Small intestine (tissue), 7 donors: ENCODE data around the gene RIPK1. TPM values are rescaled to one million over a fixed set of nuclear protein-coding genes. Genes with fewer than 3 reads are reported as not detected.
"Not testable (repeated sequence)": the region's sequence is repeated elsewhere in the genome, so short reads cannot be mapped to it uniquely, and the experiment has no call there.

Source experiments
- DNase-seq, 2 donors: peaks; one replicate each; pipeline versions ENCODE4 v3.0.0 to v3.0.0-alpha.2; 2013
- FAIRE-seq: peaks from 2 replicates; lab custom pipeline; 2012; peaks lifted over from hg19 to GRCh38; lab: Jason Lieb, UNC
- H3K27ac ChIP-seq, 3 donors: one replicate each; pipeline ENCODE4 v1.5.1; 2013; ENCODE audit warnings: low read length in 2 of 3, mild to moderate bottlenecking in 2 of 3, control low read depth in 1 of 3, inconsistent platforms in 1 of 3, low read depth in 1 of 3, moderate library complexity in 1 of 3
- H3K27me3 ChIP-seq, 3 donors: one replicate each; pipeline ENCODE4 v1.6.1; 2013; ENCODE audit warnings: low read length in 3 of 3, inconsistent platforms in 1 of 3; ENCODE audit not compliant: control insufficient read depth in 3 of 3, insufficient read depth in 3 of 3
- H3K36me3 ChIP-seq, 3 donors: one replicate each; pipeline ENCODE4 v1.6.1; 2013; ENCODE audit warnings: low read length in 3 of 3, inconsistent platforms in 1 of 3, low read depth in 1 of 3, mild to moderate bottlenecking in 1 of 3, moderate library complexity in 1 of 3; ENCODE audit not compliant: control insufficient read depth in 3 of 3, insufficient read depth in 2 of 3
- H3K4me1 ChIP-seq, 3 donors: one replicate each; pipeline ENCODE4 v1.6.1; 2013; ENCODE audit warnings: low read length in 2 of 3, inconsistent platforms in 1 of 3, low read depth in 1 of 3, mild to moderate bottlenecking in 1 of 3, moderate library complexity in 1 of 3; ENCODE audit not compliant: control insufficient read depth in 3 of 3, insufficient read depth in 2 of 3
- H3K4me3 ChIP-seq, 3 donors: one replicate each; pipeline ENCODE4 v1.5.1; 2013; ENCODE audit warnings: low read length in 3 of 3, control low read depth in 1 of 3, inconsistent platforms in 1 of 3, low read depth in 1 of 3, mild to moderate bottlenecking in 1 of 3, moderate library complexity in 1 of 3
- H3K9me3 ChIP-seq, 2 donors: one replicate each; pipeline ENCODE4 v1.6.1; 2013; ENCODE audit warnings: low read depth in 1 of 2, low read length in 1 of 2; ENCODE audit not compliant: control insufficient read depth in 2 of 2, insufficient read depth in 1 of 2
- WGBS, 3 donors: extraction: QIAGEN DNeasy Blood & Tissue Kit; methylation state at CpG; one replicate each; pipeline ENCODE4 v1.1.7; 2013; 5-methylcytosine and 5-hydroxymethylcytosine counted together
- polyA plus RNA-seq, 4 donors: library from polyadenylated mRNA; stranded (reverse) in 3 of 4; unstranded in 1 of 4; fragments of 200-250 nt in 3 of 4; fragments of 120-200 nt in 1 of 4; gene quantifications; one replicate each; pipeline versions ENCODE4 v1.2.1 to v1.2.3, GENCODE V29; 2013
- donor health status: healthy with polysubstance abuse.
- donor health status: control.
- donor health status: control.
- donor health status: Bipolar disorder and iron deficiency.
- donor health status: healthy.

Gene RIPK1
- polyA plus RNA-seq, 4 donors, result 14.4 to 31.1 (median 29.5) TPM

- FAIRE-seq, result no peak
These were observed 76.3 kb downstream of the RIPK1 start for GRCh38 chr6:3144571-3144970.

GRCh38 chr6:3147914-3148757 is 79.8 kb downstream of the RIPK1 start:
- H3K4me1 ChIP-seq, result peaks cover 0 to under 1% (median 0%) of the 10 kb centered on the region in 3 donors
- no peaks in the 10 kb centered on the region for H3K27me3 ChIP-seq
- peaks cover 3 to 79% (median 12%) of the 10 kb centered on the region in 3 donors for H3K36me3 ChIP-seq
- 88 to 95% (median 91%) methylated on average over 6 of the region's 6 CpGs for WGBS, 3 donors
- no peak overlapping the region for H3K4me3 ChIP-seq
- FAIRE-seq (no peak), DNase-seq (no peak)
- H3K9me3 ChIP-seq, result peaks cover 0 to 6% of the 10 kb centered on the region in 2 donors
- H3K27ac ChIP-seq, result no peak overlapping the region

More at GRCh38 chr6:3144571-3144970, 76.3 kb downstream of the RIPK1 start:
- no peak for DNase-seq
- peaks cover 3 to 16% (median 6%) of the 10 kb centered on the region in 3 donors for H3K4me1 ChIP-seq
- H3K9me3 ChIP-seq, result peaks cover 0 to 6% of the 10 kb centered on the region in 2 donors
- H3K36me3 ChIP-seq, result peaks cover 3 to 80% (median 10%) of the 10 kb centered on the region in 3 donors
- H3K27ac ChIP-seq, result no peak overlapping the region
- H3K27me3 ChIP-seq, result no peaks in the 10 kb centered on the region
- no peak overlapping the region for H3K4me3 ChIP-seq
- WGBS, 3 donors, result 77 to 89% (median 82%) methylated on average over 8 of the region's 8 CpGs

GRCh38 chr6:3151691-3152090 is 83.4 kb downstream of the RIPK1 start:
- 80 to 93% (median 91%) methylated on average over 5 of the region's 5 CpGs for WGBS, 3 donors
- DNase-seq, result no peak
- no peak overlapping the region for H3K27ac ChIP-seq

GRCh38 chr6:3152689-3153088 is 84.4 kb downstream of the RIPK1 start:
- Histone ChIP-seq H3K27me3 (no peaks in the 10 kb centered on the region), H3K4me3 (no peak overlapping the region), H3K9me3 (peaks cover 0 to 4% of the 10 kb centered on the region in 2 donors), H3K27ac (no peak overlapping the region), H3K36me3 (peaks cover 0 to 49% (median 10%) of the 10 kb centered on the region in 3 donors), H3K4me1 (peaks cover 0 to 5% (median 0%) of the 10 kb centered on the region in 3 donors)
- WGBS, 3 donors, result 81 to 91% (median 89%) methylated on average over 3 of the region's 3 CpGs
- DNase-seq, result no peak
- FAIRE-seq, result no peak

More at GRCh38 chr6:3151691-3152090, 83.4 kb downstream of the RIPK1 start:
- H3K27me3 ChIP-seq, result no peaks in the 10 kb centered on the region
- peaks cover 0 to 59% (median 10%) of the 10 kb centered on the region in 3 donors for H3K36me3 ChIP-seq
- H3K4me1 ChIP-seq, result peaks cover 0 to 1% (median 0%) of the 10 kb centered on the region in 3 donors
- peaks cover 0 to 6% of the 10 kb centered on the region in 2 donors for H3K9me3 ChIP-seq
- H3K4me3 ChIP-seq, result no peak overlapping the region
- FAIRE-seq, result no peak

GRCh38 chr6:3155416-3155815 is 87.1 kb downstream of the RIPK1 start:
- Histone ChIP-seq H3K36me3 (peaks cover 0 to 27% (median 2%) of the 10 kb centered on the region in 3 donors), H3K4me1 (peaks cover 0 to 24% (median 0%) of the 10 kb centered on the region in 3 donors)
- not testable (repeated sequence) for H3K27ac ChIP-seq, FAIRE-seq, H3K9me3 ChIP-seq, H3K27me3 ChIP-seq, H3K4me3 ChIP-seq
- 31 to 67% (median 47%) methylated on average over 6 of the region's 6 CpGs for WGBS, 3 donors
- peak in 1 of 2 donors; percentile 34 for DNase-seq

- H3K27me3 ChIP-seq, FAIRE-seq, H3K9me3 ChIP-seq: not testable (repeated sequence)
- Histone ChIP-seq H3K4me3 (peak overlapping the region; percentile 65 to 95 (median 70)), H3K27ac (peak overlapping the region; percentile 56 to 93 (median 86)), H3K4me1 (peaks cover 0 to 32% (median 0%) of the 10 kb centered on the region in 3 donors), H3K36me3 (peaks cover 0 to 20% (median 2%) of the 10 kb centered on the region in 3 donors)
- WGBS, 3 donors, result 8 to 10% (median 9%) methylated on average over 26 to 30 of the region's 32 CpGs
- peak; percentile 30 to 63 for DNase-seq
These were observed 88.2 kb downstream of the RIPK1 start for GRCh38 chr6:3156184-3157130.

- no peaks in the 10 kb centered on the region for H3K9me3 ChIP-seq
- peaks cover 0 to 39% (median 0%) of the 10 kb centered on the region in 3 donors for H3K4me1 ChIP-seq
- peak within 1 kb of the TSS; percentile 65 to 95 (median 70) for H3K4me3 ChIP-seq
- FAIRE-seq, result no peak
- 0 to 1% (median 0%) methylated on average over 63 to 95 of the region's 95 CpGs for WGBS, 3 donors
- H3K36me3 ChIP-seq, result peaks cover 0 to 16% (median 2%) of the 10 kb centered on the region in 3 donors
- DNase-seq, result peak; percentile 83 to 93
- no peaks in the 10 kb centered on the region for H3K27me3 ChIP-seq
- peak within 1 kb of the TSS; percentile 86 to 98 (median 93) for H3K27ac ChIP-seq
These were observed 89.0 kb downstream of the RIPK1 start, which contains the start of gene TUBB2A for GRCh38 chr6:3157131-3157933. Gene TUBB2A, minus strand, starts transcription at chr6:3157544. Its CDS starts 81 bp downstream, at chr6:3157463.
